Stimulated activated CD8-positive, alpha-beta memory T cell treated with anti-CD3 and anti-CD28 coated beads, Interleukin-7, amount 100 ng/mL, for 1 hour (primary cell): ENCODE measurements around the gene ZNF892.

Source experiments
- DNase-seq, 2 donors: peaks; one replicate each; pipeline ENCODE4 v3.0.0-alpha.2; 2020; ENCODE audit warnings: low read depth in 2 of 2

Gene ZNF892

DNA sequence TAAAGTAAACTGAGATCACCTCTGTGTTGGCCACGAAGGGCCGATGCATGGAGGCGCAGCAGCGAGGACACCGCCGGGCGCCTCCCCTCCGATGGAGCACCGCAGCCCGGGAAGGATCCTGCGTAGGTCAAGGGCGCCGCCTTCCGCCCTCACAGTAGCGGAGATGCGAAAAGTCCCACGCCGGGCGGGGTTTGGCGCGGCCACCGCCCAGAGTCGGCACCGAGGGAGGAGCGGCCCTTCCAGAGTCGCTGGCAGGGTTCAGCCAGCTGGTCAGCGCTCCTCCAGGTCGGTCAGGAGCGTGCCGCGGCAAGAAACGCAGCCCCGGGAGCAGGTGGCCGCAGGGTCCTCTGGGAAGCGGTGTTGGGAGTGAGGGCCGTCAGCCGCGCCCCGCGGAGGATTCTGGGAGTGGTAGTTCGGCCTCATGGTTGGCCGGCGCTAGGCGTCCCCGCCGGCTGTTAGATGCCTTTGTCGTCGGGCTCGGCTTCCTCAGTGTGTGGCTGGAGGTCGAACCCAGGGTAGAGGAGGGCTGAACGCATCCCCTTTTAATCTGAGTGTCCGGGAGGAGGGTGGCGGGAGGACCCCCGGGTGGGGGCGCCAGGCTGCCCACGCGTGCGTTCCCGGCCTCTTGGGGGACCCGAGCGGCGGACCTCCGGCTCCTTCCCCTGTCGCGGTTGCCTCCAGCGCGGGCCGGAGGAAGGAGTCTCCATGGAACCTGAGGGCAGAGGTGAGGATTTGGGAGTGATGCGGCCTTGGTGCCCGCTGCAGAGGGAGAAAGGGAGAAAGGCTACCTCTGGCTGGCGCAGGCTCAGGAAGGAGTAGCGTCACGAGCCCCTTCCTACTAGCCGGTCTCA, at the start of gene ZNF892:
TSS of gene ZNF892 (plus strand) at position 411 of the 851 bp plus-strand sequence. CDS start at position 706, 295 bp downstream.
- peak; percentile 56 to 60 for DNase-seq

DNA sequence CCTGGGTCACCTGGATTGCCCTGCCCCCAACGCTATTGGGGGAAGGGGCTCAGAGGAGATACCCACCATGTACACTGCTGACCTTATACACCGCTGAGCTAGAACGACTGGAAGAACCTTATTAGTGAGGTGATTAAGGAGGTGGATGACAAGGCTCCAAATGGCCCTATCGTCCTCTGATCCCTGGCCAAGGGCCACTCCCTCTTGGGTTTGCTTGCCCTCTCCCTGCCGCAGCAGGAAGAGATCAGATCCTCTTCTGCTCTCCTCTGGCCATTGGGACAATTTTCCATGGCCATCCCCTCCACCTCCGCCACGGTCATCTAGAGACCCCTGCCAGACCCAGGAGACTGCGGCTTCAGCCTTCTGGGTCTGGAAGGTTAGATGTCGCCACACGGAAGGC, 48.9 kb upstream of the ZNF892 start:
- no peak for DNase-seq

DNA sequence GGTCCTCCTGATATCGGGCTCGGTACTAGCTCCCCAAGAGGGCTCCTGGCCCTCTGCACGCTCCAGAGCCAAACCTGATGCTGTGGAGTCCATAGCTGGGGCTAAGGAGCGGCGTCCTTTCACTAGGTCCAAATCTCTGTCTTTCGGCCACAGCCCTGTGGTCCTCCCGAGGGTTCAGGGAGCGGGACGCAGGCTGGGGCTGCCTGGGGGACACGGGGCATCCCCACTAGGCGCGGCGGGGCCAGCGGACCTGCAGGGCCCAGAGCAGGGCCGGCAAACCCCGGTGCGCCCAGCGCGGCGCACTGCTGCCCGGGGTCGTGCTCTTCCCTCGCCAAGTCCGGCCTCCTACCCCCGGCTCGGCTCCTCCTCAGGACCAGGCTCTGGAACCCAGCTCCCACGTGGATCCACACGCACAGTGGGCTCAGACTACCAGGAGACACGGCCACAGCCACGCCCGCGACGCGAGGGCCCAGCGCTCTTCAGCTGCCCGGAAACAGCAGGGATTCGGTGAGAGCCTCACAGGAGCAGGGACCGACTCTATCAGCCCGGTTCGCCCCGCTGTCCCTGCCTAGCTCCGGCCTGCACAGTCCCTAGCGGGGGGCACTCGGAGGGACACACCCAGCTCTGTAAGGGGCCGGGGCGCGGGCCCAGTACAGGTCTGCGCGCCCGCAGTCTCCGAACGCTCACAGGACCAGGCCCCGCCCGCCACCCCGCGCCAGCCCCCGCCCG, 48.3 kb upstream of the ZNF892 start:
- no peak for DNase-seq

DNA sequence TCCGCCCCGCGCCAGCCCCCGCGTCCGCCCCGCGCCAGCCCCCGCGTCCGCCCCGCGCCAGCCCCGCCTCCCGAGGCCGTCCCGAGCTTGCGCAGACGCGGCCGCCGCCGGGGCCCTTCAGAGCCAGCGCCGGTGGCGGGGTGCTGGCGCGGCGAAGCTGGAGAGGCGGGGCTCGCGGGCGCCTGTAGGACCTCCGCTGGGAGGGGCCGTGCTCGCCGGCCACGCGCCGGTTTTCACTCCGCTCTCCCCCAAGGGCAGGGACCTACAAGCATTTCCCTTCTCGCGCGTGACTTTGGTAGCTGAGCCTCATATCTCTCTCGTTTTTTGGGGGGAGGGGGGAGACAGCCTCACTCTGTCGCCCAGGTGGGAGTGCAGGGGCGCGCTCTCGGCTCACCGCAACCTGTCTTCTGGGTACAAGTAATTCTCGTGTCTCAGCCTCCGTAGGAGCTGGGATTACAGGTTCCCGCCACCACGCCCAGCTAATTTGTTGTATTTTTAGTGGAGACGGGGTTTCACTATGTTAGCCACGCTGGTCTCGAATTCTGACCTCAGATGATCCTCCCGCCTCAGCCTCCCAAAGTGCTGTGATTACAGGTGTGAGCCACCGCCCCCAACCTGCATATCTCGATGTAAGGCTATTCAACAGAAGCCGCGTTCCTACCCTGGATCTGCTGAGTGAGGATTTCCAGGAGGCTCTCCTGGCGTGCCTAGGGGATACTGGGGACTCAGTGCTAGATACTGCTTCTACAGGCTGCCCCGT, 47.5 kb upstream of the ZNF892 start, which contains the start of gene ZNF514:
TSS of gene ZNF514 (minus strand) at position 159 of the 760 bp plus-strand sequence. CDS start 6,595 bp downstream, outside the sequence.
- DNase-seq, result peak; percentile 43 to 60

DNA sequence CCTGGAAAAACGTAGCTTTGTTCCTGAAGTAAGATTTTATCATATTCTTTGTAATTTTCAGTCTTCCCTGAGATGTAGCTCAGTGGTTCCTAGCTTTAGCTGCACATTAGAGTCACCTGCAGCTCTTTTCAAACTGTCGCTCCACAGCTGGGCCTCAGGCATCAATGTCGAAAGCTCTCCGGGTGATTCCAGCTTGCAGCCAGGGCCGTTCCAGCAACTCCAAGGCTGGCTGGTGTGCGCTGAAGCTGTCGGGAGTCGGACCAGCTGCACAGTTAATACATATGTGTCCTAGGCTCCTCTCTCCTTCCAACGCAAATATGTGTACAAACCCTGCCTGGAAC, 42.3 kb upstream of the ZNF892 start:
- no peak for DNase-seq

DNA sequence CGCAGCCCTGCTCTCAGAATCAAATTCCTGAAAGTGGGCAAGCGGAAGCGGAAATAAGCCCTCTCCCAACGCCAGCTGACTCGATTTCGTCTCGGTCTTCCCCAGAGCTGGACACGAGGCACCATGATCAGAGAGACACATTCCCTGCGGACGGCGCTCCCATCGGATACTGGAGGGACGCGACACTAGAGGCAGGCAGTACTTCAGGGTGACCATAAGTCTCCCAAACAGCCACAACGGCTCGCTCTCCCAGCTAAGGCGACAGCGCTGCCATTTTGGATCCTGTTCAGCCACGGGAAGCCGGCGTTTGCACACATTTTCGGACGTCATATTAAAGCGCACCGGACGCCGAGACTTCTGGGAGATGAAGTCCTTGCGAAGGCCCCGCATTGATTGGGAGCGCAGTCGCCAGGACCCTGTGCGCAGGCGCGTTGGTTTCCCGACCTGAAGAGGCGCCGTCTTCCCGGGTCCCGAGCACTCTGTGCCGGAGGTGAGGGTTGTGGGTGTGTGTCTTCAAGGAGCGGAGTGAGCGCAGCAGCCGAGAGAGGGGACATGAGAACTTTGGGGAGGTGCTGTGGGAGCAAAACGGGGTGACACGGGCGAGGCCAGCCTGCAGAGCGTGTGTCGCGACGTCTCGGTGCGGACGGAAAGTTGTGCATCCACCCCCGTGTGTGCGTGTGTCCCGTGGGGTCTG, 41.8 kb upstream of the ZNF892 start, which contains the start of gene ZNF2:
TSS of gene ZNF2 (plus strand) at position 439 of the 694 bp plus-strand sequence. CDS start 10,418 bp downstream, outside the sequence.
- peak; percentile 95 for DNase-seq

DNA sequence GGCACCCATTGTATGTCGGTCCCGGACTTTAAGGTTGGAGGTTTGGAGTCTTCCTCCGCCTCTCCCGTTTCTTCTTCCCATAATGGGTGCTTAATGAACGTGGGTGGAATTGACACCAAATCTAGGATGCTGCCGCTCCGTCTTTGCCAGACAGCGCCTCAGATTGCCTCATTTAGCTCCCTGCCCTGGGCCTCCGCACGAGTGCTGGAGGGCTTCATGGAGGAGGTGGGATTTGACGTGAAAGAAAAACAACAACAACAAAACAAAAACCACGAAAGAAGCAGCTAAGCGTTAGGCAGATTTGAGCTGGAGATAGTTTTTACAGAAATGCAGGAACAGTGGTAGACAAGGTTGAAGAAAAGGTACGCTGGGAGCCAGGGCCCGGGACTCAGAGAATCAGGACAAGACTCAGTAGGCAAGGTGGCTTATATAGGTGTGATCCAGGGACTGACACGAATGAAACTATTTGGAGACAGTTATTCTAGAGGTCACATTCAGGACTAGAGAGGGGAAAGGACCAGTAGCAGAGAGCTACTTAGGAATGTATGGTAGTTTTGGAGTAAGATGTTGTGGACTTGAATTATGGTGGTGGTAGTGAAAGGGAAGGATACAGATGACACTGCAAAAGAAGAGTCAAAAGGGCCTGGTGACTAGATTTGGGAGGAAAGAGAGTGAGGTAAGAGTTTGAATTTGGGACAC, 41.1 kb upstream of the ZNF892 start:
- DNase-seq, result no peak

DNA sequence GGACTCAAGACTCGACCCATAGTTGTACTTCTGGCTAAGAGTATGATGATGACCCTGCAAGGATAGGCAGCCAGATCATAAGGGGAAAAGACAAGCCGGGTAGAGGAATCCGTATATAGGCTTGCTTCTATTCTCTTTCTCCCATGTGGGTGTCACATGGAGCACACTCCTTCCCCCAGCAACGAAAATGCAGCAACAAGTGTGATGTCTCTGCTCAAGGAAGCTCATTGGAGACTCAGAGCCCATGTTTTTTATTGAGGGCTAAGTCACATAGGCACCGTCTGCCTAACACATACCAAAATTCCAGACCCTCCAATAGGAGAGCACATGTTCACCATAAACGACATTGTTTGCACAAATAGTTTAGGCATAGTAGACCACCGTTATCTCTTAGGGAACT, 35.4 kb upstream of the ZNF892 start:
- DNase-seq, result no peak

DNA sequence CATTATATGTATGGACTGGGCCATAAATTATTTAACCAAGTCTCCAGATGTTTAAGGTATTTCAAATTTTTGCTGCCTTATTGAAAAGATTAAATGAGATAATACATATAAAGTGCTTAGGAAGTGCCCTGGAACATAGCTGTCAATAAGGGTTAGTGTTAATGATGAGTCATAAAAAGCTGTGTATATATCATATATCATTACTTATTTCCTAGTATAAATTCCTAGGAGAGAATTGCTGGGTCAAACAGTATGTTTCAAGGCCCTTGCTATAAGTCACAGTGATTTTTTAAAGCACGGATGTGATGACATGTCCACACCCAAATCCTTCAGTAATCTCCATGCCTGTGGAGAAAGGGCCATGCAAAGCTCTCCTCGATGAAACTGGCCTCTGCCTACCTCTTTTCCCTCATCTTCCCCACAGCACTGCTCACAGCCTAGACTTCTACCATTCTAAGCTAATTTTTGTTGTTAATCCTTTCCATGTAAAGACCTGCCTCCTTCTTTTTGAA, 33.2 kb upstream of the ZNF892 start:
- DNase-seq, result no peak

DNA sequence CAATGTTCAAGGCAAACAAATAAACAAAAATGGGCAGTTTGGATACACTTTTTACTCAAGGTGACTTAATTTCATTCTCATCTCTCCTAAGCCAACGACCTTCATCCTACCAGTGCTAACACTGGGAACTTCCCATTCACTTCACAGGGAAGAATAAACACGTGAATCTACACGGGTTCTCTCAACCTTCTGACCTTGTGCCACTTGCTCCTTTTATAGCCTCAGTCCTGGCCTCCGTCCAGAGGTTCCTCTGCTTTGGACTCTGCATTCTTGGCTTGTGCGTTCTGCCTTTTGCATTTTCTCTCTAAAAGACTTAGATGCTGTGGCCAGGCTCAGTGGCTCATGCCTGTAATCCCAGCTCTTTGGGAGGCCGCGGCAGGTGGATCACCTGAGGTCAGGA, 27.9 kb upstream of the ZNF892 start:
- DNase-seq, result no peak

DNA sequence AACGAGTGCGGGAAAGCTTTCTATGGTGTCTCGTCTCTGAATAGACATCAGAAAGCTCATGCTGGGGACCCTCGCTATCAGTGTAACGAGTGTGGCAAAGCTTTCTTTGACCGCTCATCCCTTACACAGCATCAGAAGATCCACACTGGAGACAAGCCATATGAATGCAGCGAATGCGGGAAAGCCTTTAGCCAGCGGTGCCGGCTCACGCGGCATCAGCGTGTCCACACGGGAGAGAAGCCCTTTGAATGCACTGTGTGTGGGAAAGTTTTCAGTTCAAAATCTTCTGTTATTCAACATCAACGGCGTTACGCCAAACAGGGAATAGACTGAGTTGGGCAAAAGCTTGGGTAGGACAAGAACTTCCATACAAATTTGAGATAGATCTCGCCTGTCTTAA, 25.5 kb upstream of the ZNF892 start:
- DNase-seq, result no peak

DNA sequence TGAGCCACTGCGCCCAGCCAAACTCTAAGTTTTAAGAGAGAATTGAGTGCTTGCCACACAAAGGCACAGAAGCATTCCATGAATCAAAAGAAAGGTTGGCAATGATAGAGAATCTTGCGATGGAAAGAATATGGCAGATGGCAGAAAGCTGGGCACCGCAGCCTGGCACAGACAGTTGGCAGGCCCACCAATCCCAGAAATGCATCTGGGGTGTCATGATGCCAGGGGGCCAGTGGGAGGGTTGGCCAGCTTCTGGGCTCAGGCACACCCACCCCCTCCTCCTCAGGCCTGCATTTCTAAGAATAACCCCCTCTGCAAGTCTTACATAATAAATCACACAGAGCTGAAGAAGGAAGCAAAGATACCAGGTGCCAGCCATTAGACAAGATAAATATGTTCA, 22.1 kb upstream of the ZNF892 start:
- no peak for DNase-seq

DNA sequence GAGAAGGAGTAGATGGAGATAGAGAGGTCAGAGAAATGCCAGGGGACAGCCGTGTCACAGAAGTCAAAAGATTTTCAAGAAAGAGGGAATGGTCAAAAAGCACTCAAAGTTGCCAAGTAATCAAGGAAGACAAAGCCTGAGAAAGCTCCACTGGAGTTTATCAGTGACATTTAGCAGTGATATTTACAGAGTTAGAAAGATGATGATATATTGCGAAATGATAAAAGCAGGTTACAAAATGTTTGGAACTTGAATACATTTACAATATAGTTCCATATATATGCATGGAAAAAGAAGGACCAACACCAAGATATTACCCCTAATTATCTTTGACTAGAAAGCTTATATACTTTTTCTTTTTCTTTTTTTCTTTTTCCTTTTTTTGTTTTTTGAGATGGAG, 21.3 kb upstream of the ZNF892 start:
- no peak for DNase-seq

DNA sequence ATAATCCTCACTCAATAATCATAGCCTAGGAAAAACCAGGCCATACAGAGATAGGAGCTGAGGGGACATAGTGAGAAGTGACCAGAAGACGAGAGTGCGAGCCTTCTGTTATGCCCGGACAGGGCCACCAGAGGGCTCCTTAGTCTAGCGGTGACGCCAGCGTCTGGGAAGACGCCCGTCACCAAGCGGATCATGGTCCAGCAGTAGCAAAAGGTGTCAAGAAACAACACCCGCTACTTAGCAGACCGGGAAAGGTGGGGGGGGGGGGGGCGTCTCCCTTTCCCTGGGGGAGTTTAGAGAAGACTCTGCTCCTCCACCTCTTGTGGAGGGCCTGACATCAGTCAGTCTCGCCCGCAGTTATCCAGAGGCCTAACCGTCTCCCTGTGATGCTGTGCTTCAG, 14.4 kb upstream of the ZNF892 start:
- peak; percentile 9 to 18 for DNase-seq

DNA sequence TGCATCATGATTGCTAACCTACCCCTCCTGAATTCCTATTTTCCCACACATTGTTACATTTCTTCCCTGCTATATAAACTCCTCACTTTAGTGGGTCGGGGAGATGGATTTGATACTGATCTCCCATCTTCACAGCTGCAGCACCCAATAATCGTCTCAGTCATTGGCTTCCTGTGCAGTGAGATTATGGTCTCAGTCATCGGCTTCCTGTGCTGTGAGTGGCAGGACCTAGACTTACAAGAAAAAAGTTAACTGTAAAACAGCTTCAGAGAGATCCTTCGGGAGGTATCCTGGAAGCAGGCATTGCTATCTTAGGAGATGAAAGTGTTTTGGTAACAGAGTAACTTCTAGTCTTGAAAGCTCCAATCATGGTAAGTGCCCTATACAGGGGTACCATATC, 3.4 kb upstream of the ZNF892 start:
- DNase-seq, result no peak

DNA sequence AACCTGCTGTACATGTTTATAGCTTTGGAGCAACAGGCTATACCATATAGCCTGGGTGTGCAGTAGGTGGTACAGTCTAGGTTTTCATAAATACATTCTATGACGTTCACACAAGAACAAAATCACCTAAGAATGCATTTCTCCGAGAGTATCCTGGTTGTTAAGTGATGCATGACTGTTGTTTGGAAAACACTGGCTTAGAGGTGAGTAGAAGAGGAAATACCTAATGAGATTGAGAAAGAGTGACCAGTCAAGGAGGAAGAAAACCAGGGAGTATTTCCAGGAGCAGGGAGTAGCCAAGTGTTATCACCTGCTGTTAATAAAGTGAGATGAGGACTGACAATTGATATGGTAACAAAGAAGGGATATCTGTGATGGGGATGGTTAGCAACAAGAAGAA, 2.9 kb upstream of the ZNF892 start:
- no peak for DNase-seq

DNA sequence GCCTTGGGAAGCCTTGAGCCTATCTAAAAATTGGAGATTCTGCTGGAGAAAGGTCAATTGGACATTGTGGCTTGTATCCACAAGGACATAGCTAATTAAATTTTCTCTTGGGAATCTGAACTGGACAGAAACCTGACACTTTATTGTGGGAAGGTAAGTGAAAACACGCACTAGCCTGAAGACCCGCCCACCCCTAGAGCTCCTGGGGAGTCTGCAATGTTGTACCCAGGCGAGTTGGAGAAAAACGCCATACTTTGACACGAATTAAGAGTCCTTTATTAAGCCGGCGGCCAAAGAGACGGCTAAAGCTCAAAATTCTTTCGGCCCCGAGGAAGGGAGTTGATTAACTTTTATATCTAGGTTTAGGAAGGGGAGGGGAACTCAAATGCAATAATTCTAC, 1.2 kb upstream of the ZNF892 start:
- no peak for DNase-seq

DNA sequence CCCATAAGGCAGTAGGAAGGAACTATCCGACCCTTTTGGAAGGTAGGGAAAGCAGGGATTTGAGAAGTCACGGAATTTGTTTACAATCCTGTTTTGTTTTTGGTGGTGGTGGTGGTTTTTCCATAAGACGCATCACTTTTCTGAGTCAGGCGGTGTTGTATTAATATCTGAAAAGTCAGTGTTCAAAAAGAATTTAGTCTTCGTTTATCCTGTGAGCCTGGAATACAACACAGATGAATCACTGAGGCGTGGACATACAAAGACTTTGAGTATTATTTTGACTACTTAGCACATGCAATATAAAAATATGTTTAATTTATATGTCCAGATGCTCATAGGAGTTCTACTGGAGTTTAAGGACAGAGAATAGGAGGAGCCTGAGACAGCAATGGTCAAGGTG, 785 bp downstream of the ZNF892 start:
- no peak for DNase-seq

DNA sequence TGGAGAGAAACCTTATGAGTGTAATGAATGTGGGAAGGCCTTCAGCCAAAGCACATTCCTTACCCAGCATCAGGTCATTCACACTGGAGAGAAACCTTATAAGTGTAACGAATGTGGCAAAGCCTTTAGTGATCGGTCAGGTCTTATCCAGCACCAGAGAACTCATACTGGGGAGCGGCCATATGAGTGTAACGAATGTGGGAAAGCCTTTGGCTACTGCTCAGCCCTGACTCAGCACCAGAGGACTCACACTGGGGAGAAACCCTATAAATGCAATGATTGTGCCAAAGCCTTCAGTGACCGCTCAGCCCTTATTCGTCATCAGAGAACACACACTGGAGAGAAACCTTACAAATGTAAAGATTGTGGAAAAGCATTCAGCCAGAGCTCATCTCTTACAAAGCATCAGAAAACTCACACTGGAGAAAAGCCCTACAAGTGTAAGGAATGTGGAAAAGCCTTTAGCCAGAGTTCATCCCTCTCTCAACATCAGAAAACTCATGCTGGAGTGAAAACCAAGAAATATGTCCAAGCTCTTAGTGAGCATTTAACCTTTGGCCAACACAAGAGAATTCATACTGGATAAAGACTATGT, 7.8 kb downstream of the ZNF892 start:
- DNase-seq, result no peak

DNA sequence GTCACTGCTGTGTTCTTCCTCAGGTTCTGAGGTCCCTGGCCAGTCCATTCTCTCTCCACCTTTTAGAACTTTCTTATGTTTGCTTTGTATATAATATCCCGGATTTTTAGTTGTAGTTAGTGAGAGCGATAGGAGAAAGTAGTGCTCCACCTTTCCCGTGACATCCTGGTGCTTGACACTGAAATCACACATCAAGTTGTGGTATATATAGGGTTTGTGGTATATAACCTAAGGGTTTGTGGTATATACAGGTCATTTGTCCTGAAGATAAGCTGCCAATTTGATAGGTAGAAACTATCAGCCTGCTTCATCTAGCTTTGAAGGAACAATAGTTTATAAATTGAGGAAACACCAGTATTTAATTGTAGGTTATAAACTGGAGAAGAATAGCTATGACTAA, 13.1 kb downstream of the ZNF892 start:
- no peak for DNase-seq
